H9 (cell line): ENCODE data around the gene SOCS4. TPM values are rescaled to one million over a fixed set of nuclear protein-coding genes. Genes with fewer than 3 reads are reported as not detected.

Experiments
- DNase-seq: peaks from one replicate; pipeline ENCODE4 v3.0.0-alpha.2; 2017
- H2AFZ ChIP-seq: one replicate; pipeline ENCODE4 v1.6.1; 2013; ENCODE audit warnings: mild to moderate bottlenecking, low read length, control low read depth, moderate library complexity
- H2AK5ac ChIP-seq: 2 replicates; pipeline ENCODE4 v1.6.1; 2013; ENCODE audit warnings: low read length, control low read depth, mixed read lengths; ENCODE audit not compliant: insufficient read length
- H2BK120ac ChIP-seq: one replicate; pipeline ENCODE4 v1.6.1; 2013; ENCODE audit warnings: low read depth, mild to moderate bottlenecking, low read length, control low read depth, inconsistent platforms; ENCODE audit not compliant: poor library complexity, severe bottlenecking
- H2BK12ac ChIP-seq: 2 replicates; pipeline ENCODE4 v1.6.1; 2013; ENCODE audit warnings: low read length, control low read depth, mixed read lengths, low read depth; ENCODE audit not compliant: insufficient read length
- H2BK15ac ChIP-seq: 2 replicates; pipeline ENCODE4 v1.6.1; 2013; ENCODE audit warnings: low read depth, low read length, control low read depth
- H2BK20ac ChIP-seq: one replicate; pipeline ENCODE4 v1.6.1; 2013; ENCODE audit warnings: low read depth, mild to moderate bottlenecking, low read length, control low read depth, inconsistent platforms; ENCODE audit not compliant: poor library complexity, severe bottlenecking
- H2BK5ac ChIP-seq: 2 replicates; pipeline ENCODE4 v1.6.1; 2013; ENCODE audit warnings: low read length, control low read depth, mixed read lengths; ENCODE audit not compliant: insufficient read length
- H3K14ac ChIP-seq: 2 replicates; pipeline ENCODE4 v1.6.1; 2013; ENCODE audit warnings: low read length, control low read depth; ENCODE audit not compliant: insufficient read depth
- H3K18ac ChIP-seq: 2 replicates; pipeline ENCODE4 v1.6.1; 2013; ENCODE audit warnings: low read depth, mild to moderate bottlenecking, mixed read lengths, low read length, control low read depth; ENCODE audit not compliant: insufficient read length
- H3K23ac ChIP-seq: 2 replicates; pipeline ENCODE4 v1.6.1; 2013; ENCODE audit warnings: low read length, control low read depth, mixed read lengths, low read depth; ENCODE audit not compliant: insufficient read length
- H3K23me2 ChIP-seq: 2 replicates; pipeline ENCODE4 v1.6.1; 2013; ENCODE audit warnings: low read depth, mild to moderate bottlenecking, mixed read lengths, low read length, control low read depth; ENCODE audit not compliant: insufficient read length, poor library complexity, severe bottlenecking
- H3K27ac ChIP-seq: 2 replicates; pipeline ENCODE4 v1.5.1; 2013; ENCODE audit warnings: low read length, control low read depth, mixed read lengths, low read depth; ENCODE audit not compliant: insufficient read length
- H3K27me3 ChIP-seq: 2 replicates; pipeline ENCODE4 v1.6.1; 2013; ENCODE audit warnings: low read length, control low read depth, inconsistent platforms; ENCODE audit not compliant: insufficient read depth
- H3K4ac ChIP-seq: 2 replicates; pipeline ENCODE4 v1.6.1; 2013; ENCODE audit warnings: low read depth, mild to moderate bottlenecking, control low read depth, inconsistent platforms, low read length, moderate library complexity
- H3K4me1 ChIP-seq: 2 replicates; pipeline ENCODE4 v1.6.1; 2013; ENCODE audit warnings: low read length, control low read depth, inconsistent platforms; ENCODE audit not compliant: insufficient read depth
- H3K4me2 ChIP-seq: 2 replicates; pipeline ENCODE4 v1.6.1; 2013; ENCODE audit warnings: low read length, control low read depth, mixed read lengths; ENCODE audit not compliant: insufficient read length, insufficient read depth
- H3K56ac ChIP-seq: 2 replicates; pipeline ENCODE4 v1.6.1; 2013; ENCODE audit warnings: low read depth, mild to moderate bottlenecking, mixed read lengths, low read length, control low read depth; ENCODE audit not compliant: insufficient read length
- H3K79me1 ChIP-seq: 2 replicates; pipeline ENCODE4 v1.6.1; 2013; ENCODE audit warnings: low read depth, mild to moderate bottlenecking, moderate library complexity, low read length, control low read depth, inconsistent platforms; ENCODE audit not compliant: insufficient read depth, poor library complexity, severe bottlenecking
- H3K79me2 ChIP-seq: 2 replicates; pipeline ENCODE4 v1.6.1; 2013; ENCODE audit warnings: low read length, control low read depth, inconsistent platforms; ENCODE audit not compliant: insufficient read depth
- H3K9ac ChIP-seq: 2 replicates; pipeline ENCODE4 v1.6.1; 2013; ENCODE audit warnings: low read length, control low read depth, mixed read lengths; ENCODE audit not compliant: insufficient read length; ENCODE audit errors: extremely low read depth
- H3K9me3 ChIP-seq: one replicate; pipeline ENCODE4 v1.6.1; 2013; ENCODE audit warnings: low read depth, low read length, inconsistent platforms; ENCODE audit not compliant: control insufficient read depth
- H3T11ph ChIP-seq: one replicate; pipeline ENCODE4 v1.6.1; 2013; ENCODE audit warnings: mild to moderate bottlenecking, low read length, control low read depth, inconsistent platforms
- H4K20me1 ChIP-seq: one replicate; pipeline ENCODE4 v1.6.1; 2013; ENCODE audit not compliant: control insufficient read depth, insufficient read length, insufficient read depth
- H4K5ac ChIP-seq: 2 replicates; pipeline ENCODE4 v1.6.1; 2013; ENCODE audit warnings: low read depth, mild to moderate bottlenecking, mixed read lengths, low read length, control low read depth; ENCODE audit not compliant: insufficient read length
- H4K8ac ChIP-seq: replicated peaks from 2 replicates; pipeline ENCODE4 v1.6.1; 2013; ENCODE audit warnings: low read length, control low read depth, mixed read lengths, low read depth; ENCODE audit not compliant: insufficient read length
- H4K91ac ChIP-seq: 2 replicates; pipeline ENCODE4 v1.6.1; 2013; ENCODE audit warnings: low read depth, mild to moderate bottlenecking, moderate library complexity, mixed read lengths, low read length, control low read depth; ENCODE audit not compliant: insufficient read length
- H3K27ac Mint-ChIP-seq, 3 experiments: 2 replicates in 2 of 3; 3 replicates in 1 of 3; pipeline ENCODE4 v1.8.0; 2020 to 2021; ENCODE audit warnings: mixed read lengths in 3 of 3, mild to moderate bottlenecking in 1 of 3, moderate library complexity in 1 of 3
- H3K27me3 Mint-ChIP-seq: 2 replicates; pipeline ENCODE4 v1.8.0; 2021; ENCODE audit warnings: low read depth, mild to moderate bottlenecking, moderate library complexity, mixed read lengths
- H3K36me3 Mint-ChIP-seq, 3 experiments: 2 replicates in 2 of 3; 3 replicates in 1 of 3; pipeline ENCODE4 v1.8.0; 2020 to 2021; ENCODE audit warnings: low read depth in 3 of 3, mixed read lengths in 3 of 3; ENCODE audit not compliant: insufficient read depth in 1 of 3
- H3K4me1 Mint-ChIP-seq, 2 experiments: 2 replicates each; pipeline ENCODE4 v1.8.0; 2020; ENCODE audit warnings: mixed read lengths in 2 of 2
- H3K4me3 Mint-ChIP-seq, 2 experiments: 2 replicates in 1 of 2; 3 replicates in 1 of 2; pipeline ENCODE4 v1.8.0; 2020 to 2021; ENCODE audit warnings: mild to moderate bottlenecking in 2 of 2, mixed read lengths in 2 of 2, moderate library complexity in 1 of 2
- H3K9me3 Mint-ChIP-seq, 2 experiments: 2 replicates in 1 of 2; 3 replicates in 1 of 2; pipeline ENCODE4 v1.8.0; 2020; ENCODE audit warnings: mild to moderate bottlenecking in 2 of 2, mixed read lengths in 2 of 2, moderate library complexity in 1 of 2
- CTCF ChIP-seq: fragments of 200-600 bp; sonication (generic); conservative IDR thresholded peaks from 3 replicates; pipeline ENCODE4 v1.8.0; 2021; ENCODE audit warnings: antibody characterized with exemption, mild to moderate bottlenecking
- WGBS: extraction: QIAGEN DNeasy Blood & Tissue Kit; methylation state at CpG from one replicate; pipeline ENCODE4 v1.1.7; 2013; ENCODE audit warnings: missing lambda C conversion rate, low lambda C conversion rate, mixed read lengths; ENCODE audit not compliant: insufficient read length; ENCODE audit errors: extremely low coverage; 5-methylcytosine and 5-hydroxymethylcytosine counted together
- total RNA-seq: library from RNA; stranded (reverse); gene quantifications from 2 replicates; pipeline ENCODE4 v1.2.1, GENCODE V29; 2021

SOCS4 gene
- total RNA-seq, 1 experiment from 2014 or later = 38.5 TPM

- H3T11ph ChIP-seq = no peak overlapping the region
- no CpG with 5 or more reads among the region's 9 CpGs for WGBS
- no peaks in the 10 kb centered on the region for H3K9me3 ChIP-seq
- no peak overlapping the region for H2AFZ ChIP-seq
- Mint-ChIP-seq H3K36me3 (no peaks in the 10 kb centered on the region), H3K27ac (no peak overlapping the region), H3K4me3 (no peak overlapping the region), H3K27me3 (peaks cover 5% of the 10 kb centered on the region; the same call in 1 of the 2 replicates), H3K4me1 (peaks cover 2 to 5% of the 10 kb centered on the region in 2 experiments; a peak in 3 of 4 replicates), H3K9me3 (no peaks in the 10 kb centered on the region)
- no peak overlapping the region for H4K5ac ChIP-seq
- no peaks in the 10 kb centered on the region for H4K20me1 ChIP-seq
- H3K9ac ChIP-seq = no peak overlapping the region
- H3K27me3 ChIP-seq = no peaks in the 10 kb centered on the region
- DNase-seq = no peak
- no peaks in the 10 kb centered on the region for H3K79me2 ChIP-seq
- H3K14ac ChIP-seq = no peak overlapping the region
- H4K8ac ChIP-seq = no peak overlapping the region
- no peak for TF ChIP-seq CTCF
- no peak overlapping the region for H2BK20ac ChIP-seq
- no peaks in the 10 kb centered on the region for H3K79me1 ChIP-seq
- no peak overlapping the region for H2BK15ac ChIP-seq
- H2BK12ac ChIP-seq = no peak overlapping the region
- no peaks in the 10 kb centered on the region for H3K23me2 ChIP-seq
- H3K27ac ChIP-seq = no peak overlapping the region
- no peak overlapping the region for H2BK5ac ChIP-seq
- no peak overlapping the region for H2AK5ac ChIP-seq
- no peak overlapping the region for H3K4me2 ChIP-seq
- H4K91ac ChIP-seq = no peak overlapping the region
- no peak overlapping the region for H2BK120ac ChIP-seq
- no peak overlapping the region for H3K23ac ChIP-seq
- no peaks in the 10 kb centered on the region for H3K4me1 ChIP-seq
- no peak overlapping the region for H3K18ac ChIP-seq
- H3K4ac ChIP-seq = no peak overlapping the region
- no peak overlapping the region for H3K56ac ChIP-seq
These were observed 59.9 kb downstream of the SOCS4 start for GRCh38 chr14:55086938-55087337.
